SK-N-SH treated with all-trans-retinoic acid at 6 μM for 48 hours (cell line): ENCODE measurements around the gene LIMCH1.

ENCODE experiments used
- ARNTL ChIP-seq: fragments of 450-650 bp; formaldehyde crosslinking; IDR thresholded peaks from 2 replicates; pipeline ENCODE4 v1.5.0; 2020; ENCODE audit warnings: low read depth, mild to moderate bottlenecking, moderate library complexity, borderline replicate concordance
- BACH2 ChIP-seq: fragments of 250-450 bp; sonication (Bioruptor Pico); IDR thresholded peaks from 2 replicates; pipeline ENCODE4 v1.9.0; 2021; ENCODE audit warnings: mild to moderate bottlenecking, borderline replicate concordance
- CSDC2 ChIP-seq: fragments of 250-450 bp; sonication (Bioruptor Pico); IDR thresholded peaks from 2 replicates; pipeline ENCODE4 v1.5.0; 2020; ENCODE audit warnings: mild to moderate bottlenecking, moderate library complexity
- CSRNP3 ChIP-seq: fragments of 250-450 bp; sonication (Bioruptor Pico); IDR thresholded peaks from 2 replicates; pipeline ENCODE4 v1.5.1; 2021; ENCODE audit warnings: mild to moderate bottlenecking, moderate library complexity
- ESRRG ChIP-seq: fragments of 250-450 bp; sonication (Bioruptor Pico); IDR thresholded peaks from 2 replicates; pipeline ENCODE4 v1.6.1; 2021; ENCODE audit warnings: mild to moderate bottlenecking
- ISL1 ChIP-seq: fragments of 250-450 bp; sonication (Bioruptor Pico); IDR thresholded peaks from 2 replicates; pipeline ENCODE4 v2.1.2; 2022; ENCODE audit warnings: mild to moderate bottlenecking, moderate library complexity
- PATZ1 ChIP-seq: fragments of 250-450 bp; sonication (Bioruptor Pico); IDR thresholded peaks from 2 replicates; pipeline ENCODE4 v1.8.0; 2020; ENCODE audit warnings: mild to moderate bottlenecking, moderate library complexity, borderline replicate concordance
- PPARA ChIP-seq: fragments of 250-450 bp; sonication (Bioruptor Pico); IDR thresholded peaks from 2 replicates; pipeline ENCODE4 v1.5.0; 2020; ENCODE audit warnings: mild to moderate bottlenecking, borderline replicate concordance
- SNAI2 ChIP-seq: fragments of 250-450 bp; sonication (Bioruptor Pico); IDR thresholded peaks from 2 replicates; pipeline ENCODE4 v1.5.0; 2020; ENCODE audit warnings: mild to moderate bottlenecking, moderate library complexity
- ZFP3 ChIP-seq: fragments of 250-450 bp; sonication (Bioruptor Pico); IDR thresholded peaks from 2 replicates; pipeline ENCODE4 v1.5.0; 2020; ENCODE audit warnings: mild to moderate bottlenecking, moderate library complexity
- ZFP30 ChIP-seq: fragments of 450-650 bp; formaldehyde crosslinking; IDR thresholded peaks from 2 replicates; pipeline ENCODE4 v1.5.0; 2022; ENCODE audit warnings: mild to moderate bottlenecking, moderate library complexity
- ZNF565 ChIP-seq: fragments of 450-650 bp; formaldehyde crosslinking; conservative IDR thresholded peaks from 2 replicates; pipeline ENCODE4 v1.5.0; 2020; ENCODE audit warnings: low read depth, mild to moderate bottlenecking, moderate library complexity
- ZNF8 ChIP-seq: fragments of 450-650 bp; formaldehyde crosslinking; IDR thresholded peaks from 2 replicates; pipeline ENCODE4 v1.5.0; 2020; ENCODE audit warnings: mild to moderate bottlenecking, moderate library complexity

GRCh38 chr4:41542526-41543275, 4.7 kb downstream of the LIMCH1 start:
- TF ChIP-seq BACH2 (CRISPR knock-in tag) (no peak), PPARA (no peak), ZFP30 (no peak), ZFP3 (CRISPR knock-in tag) (no peak), PATZ1 (CRISPR knock-in tag) (no peak), ZNF8 (no peak), CSRNP3 (no peak), ISL1 (CRISPR knock-in tag) (no peak), SNAI2 (no peak), ESRRG (CRISPR knock-in tag) (no peak), ARNTL (CRISPR knock-in tag) (no peak), CSDC2 (CRISPR knock-in tag) (no peak), ZNF565 (CRISPR knock-in tag) (no peak)
